ENCODE data around the gene TLE3. TPM values are rescaled to one million over a fixed set of nuclear protein-coding genes. Genes with fewer than 3 reads are reported as not detected.

Gene TLE3
- total and polyA plus RNA-seq, 2 of the 13 experiments (the other 11 are each of a cell fraction or from before 2014, with no cell fraction given) = 11.9 to 13.8 TPM

GRCh38 chr15:70050970-70051369 lies 46.7 kb downstream of the TLE3 start (continued):
- no peak for TF ChIP-seq PBX3 (CRISPR knock-in tag; IDR thresholded peaks at IDR 0.05; ENCODE audit: borderline replicate concordance)
- no peak for TF ChIP-seq DNMT1 (CRISPR knock-in tag; IDR thresholded peaks at IDR 0.05)
- TF ChIP-seq ZNF570 (CRISPR knock-in tag; IDR thresholded peaks at IDR 0.05; ENCODE audit: borderline replicate concordance) = no peak
- no peak for TF ChIP-seq MBNL3 (CRISPR knock-in tag; conservative IDR thresholded peaks at IDR 0.05)
- TF ChIP-seq CEBPZ (IDR thresholded peaks at IDR 0.05; ENCODE audit: low read length) = no peak
- TF ChIP-seq ZBTB49 (CRISPR knock-in tag; IDR thresholded peaks at IDR 0.05; ENCODE audit: borderline replicate concordance) = no peak
- TF ChIP-seq YY1 (IDR thresholded peaks at IDR 0.05; ENCODE audit: insufficient read depth, insufficient replicate concordance, low read depth, low read length) = no peak
- TF ChIP-seq SIN3B (IDR thresholded peaks at IDR 0.05; ENCODE audit: low read length) = no peak
- no peak for TF ChIP-seq ZNF260 (CRISPR knock-in tag; IDR thresholded peaks at IDR 0.05; ENCODE audit: borderline replicate concordance, low read depth)
- no peak for TF ChIP-seq ZNF605 (CRISPR knock-in tag; IDR thresholded peaks at IDR 0.05)
- no peak for TF ChIP-seq ZNF281 (CRISPR knock-in tag; IDR thresholded peaks at IDR 0.05; ENCODE audit: borderline replicate concordance)
